C4-2B (cell line): Measurements from ENCODE around the gene FLVCR2.

Experiments used
- H3K27ac ChIP-seq: fragments of 450-650 bp; 2 replicates; pipeline ENCODE4 v1.5.1; 2017
- CTCF ChIP-seq: fragments of 450-650 bp; conservative IDR thresholded peaks from 2 replicates; pipeline ENCODE4 v1.5.1; 2017; ENCODE audit warnings: mild to moderate bottlenecking
- ZFX ChIP-seq: fragments of 450-650 bp; IDR thresholded peaks from 2 replicates; pipeline ENCODE4 v1.6.1; 2017

The FLVCR2 gene

GRCh38 chr14:75566321-75566720 lies 12.1 kb upstream of the FLVCR2 start:
- peak overlapping the region; percentile 56 for H3K27ac ChIP-seq

DNA sequence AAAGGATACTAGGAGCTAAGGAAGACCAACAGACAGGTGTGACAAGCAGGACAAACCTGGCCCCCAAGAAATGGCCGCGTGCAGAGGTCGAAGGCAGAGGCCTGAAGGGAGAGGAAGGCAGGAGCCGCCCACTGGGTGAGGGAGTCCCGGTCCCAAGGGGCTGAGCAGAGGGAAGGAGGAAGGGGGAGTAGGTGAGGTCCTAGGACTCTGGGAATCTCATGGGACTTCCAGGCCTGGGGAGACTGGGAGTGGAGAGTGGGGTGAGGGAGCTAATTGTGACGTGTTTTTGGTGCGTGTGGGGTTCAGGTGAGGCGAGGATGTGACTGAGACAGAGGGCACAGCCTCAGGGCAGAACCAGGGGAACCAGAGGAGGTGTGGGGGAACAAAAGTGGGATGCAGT lies 11.7 kb upstream of the FLVCR2 start:
- TF ChIP-seq ZFX = no peak
- H3K27ac ChIP-seq = peak overlapping the region; percentile 56

More at GRCh38 chr14:75566321-75566720, 12.1 kb upstream of the FLVCR2 start:
- TF ChIP-seq CTCF = no peak; the same call in 1 of the 2 replicates
- TF ChIP-seq ZFX = no peak

- H3K27ac ChIP-seq = no peak overlapping the region
- TF ChIP-seq ZFX (no peak), CTCF (no peak)
These were observed 10.3 kb upstream of the FLVCR2 start for GRCh38 chr14:75568140-75568539.

DNA sequence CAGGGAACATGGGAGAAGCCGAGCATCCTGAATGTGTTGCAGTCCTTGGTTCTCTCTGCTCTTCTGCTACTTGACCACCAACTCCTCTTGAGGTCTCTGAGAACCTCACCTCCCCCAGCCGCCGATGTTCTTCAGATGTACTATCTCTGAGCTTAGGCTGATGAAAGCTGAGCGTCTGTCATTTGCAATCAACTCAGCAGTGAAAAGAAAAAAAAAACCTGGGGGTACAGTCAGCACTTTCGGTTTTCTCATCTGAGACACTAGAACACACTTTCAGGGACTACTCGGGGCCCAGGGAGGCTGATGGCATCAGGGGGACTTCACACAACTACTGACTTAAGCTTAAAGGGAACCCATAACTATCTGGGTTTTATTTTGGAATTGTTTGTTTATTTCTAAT lies 9.6 kb upstream of the FLVCR2 start:
- no peak overlapping the region for H3K27ac ChIP-seq
- no peak for TF ChIP-seq CTCF
- TF ChIP-seq ZFX = no peak

- no peak overlapping the region for H3K27ac ChIP-seq
These were observed 7.6 kb upstream of the FLVCR2 start for GRCh38 chr14:75570797-75571196.

DNA sequence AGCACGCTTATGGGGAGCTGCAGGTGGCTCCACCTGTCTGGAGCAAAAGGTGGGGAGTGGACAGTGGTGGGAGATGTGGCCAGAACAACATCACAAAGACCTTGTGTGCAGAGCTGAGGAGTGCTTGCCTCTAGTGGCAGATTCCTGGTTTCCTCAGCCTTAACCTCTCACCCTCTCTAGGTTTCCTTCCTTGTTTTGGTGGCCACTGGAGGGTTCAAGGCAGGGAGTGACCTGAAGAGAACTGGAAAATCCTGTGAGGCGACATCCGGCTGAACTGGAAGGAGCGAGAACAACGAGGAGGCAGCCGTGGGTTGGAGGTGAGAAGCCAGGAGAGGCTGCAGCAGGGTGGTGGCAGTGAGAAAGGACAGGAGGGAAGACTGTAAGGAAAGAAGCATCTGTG lies 6.3 kb upstream of the FLVCR2 start:
- no peak for TF ChIP-seq ZFX
- TF ChIP-seq CTCF = no peak

More at GRCh38 chr14:75570797-75571196, 7.6 kb upstream of the FLVCR2 start:
- TF ChIP-seq ZFX (no peak), CTCF (no peak)

GRCh38 chr14:75577090-75577489 lies 1.3 kb upstream of the FLVCR2 start:
- H3K27ac ChIP-seq = no peak overlapping the region
- TF ChIP-seq CTCF (no peak), ZFX (no peak)

More for the DNA sequence above, 6.3 kb upstream of the FLVCR2 start:
- no peak overlapping the region for H3K27ac ChIP-seq

DNA sequence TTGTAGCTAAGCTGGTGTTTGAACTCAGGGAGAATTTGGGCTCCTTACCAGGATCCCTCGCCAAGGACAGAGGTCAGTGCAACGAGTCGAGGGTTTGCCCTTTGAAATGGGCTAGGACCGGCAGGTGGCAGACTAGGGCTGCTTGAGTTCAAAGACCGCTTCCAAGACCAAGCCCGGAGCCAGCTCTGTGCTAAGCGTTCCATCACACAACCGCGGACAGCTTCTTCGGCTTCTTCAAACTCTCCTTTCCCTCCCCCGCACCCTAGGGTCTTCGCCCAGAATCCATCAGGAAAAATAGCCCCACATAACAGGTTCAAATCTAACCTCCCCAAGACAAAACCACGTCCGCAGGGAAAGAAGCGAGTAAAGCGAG lies 705 bp upstream of the FLVCR2 start:
- no peak for TF ChIP-seq ZFX
- TF ChIP-seq CTCF = peak; percentile 88
- peak overlapping the region; percentile 50 for H3K27ac ChIP-seq
